Gastroesophageal sphincter (tissue), 4 donors: ENCODE measurements around the gene ARHGEF10L. TPM values are rescaled to one million over a fixed set of nuclear protein-coding genes. Genes with fewer than 3 reads are reported as not detected.

Source experiments
- ATAC-seq: fragments of 150-250 bp; one replicate; pipeline ENCODE4 v1.9.1; 2016; ENCODE audit warnings: mild to moderate bottlenecking, moderate library complexity
- H3K27ac ChIP-seq, 4 donors: fragments of 200-600 bp; sonication (generic) in 3 of 4; 1 replicate in 3 of 4; 2 replicates in 1 of 4; pipeline ENCODE4 v1.5.1; 2016 to 2019
- H3K27me3 ChIP-seq: fragments of 200-600 bp; sonication (generic); one replicate; pipeline ENCODE4 v1.5.1; 2019
- H3K36me3 ChIP-seq, 2 donors: fragments of 200-600 bp; sonication (generic); one replicate each; pipeline ENCODE4 v1.5.1; 2019; ENCODE audit warnings: control low read depth in 1 of 2
- H3K4me1 ChIP-seq, 3 donors: fragments of 200-600 bp; sonication (generic); 1 replicate in 2 of 3; 2 replicates in 1 of 3; pipeline ENCODE4 v1.5.1; 2016 to 2019; ENCODE audit warnings: control low read depth in 2 of 3
- H3K4me3 ChIP-seq, 2 donors: fragments of 200-600 bp; sonication (generic); one replicate each; pipeline ENCODE4 v1.5.1; 2019; ENCODE audit warnings: mild to moderate bottlenecking in 1 of 2, moderate library complexity in 1 of 2
- H3K9me3 ChIP-seq, 3 donors: fragments of 200-600 bp; sonication (generic); one replicate each; pipeline ENCODE4 v1.5.1; 2017 to 2019; ENCODE audit warnings: control low read depth in 2 of 3
- CTCF ChIP-seq, 4 experiments: fragments of 200-600 bp in 2 of 4; fragments of 450-650 bp in 2 of 4; sonication (generic) in 1 of 4; IDR thresholded peaks; one replicate each; pipeline ENCODE4 v1.5.1; 2017 to 2019; ENCODE audit warnings: antibody characterized with exemption in 4 of 4, mild to moderate bottlenecking in 2 of 4, moderate library complexity in 2 of 4
- EP300 ChIP-seq: sonication (generic); formaldehyde crosslinking; IDR thresholded peaks from one replicate; pipeline ENCODE4 v1.6.1; 2017; ENCODE audit warnings: antibody characterized with exemption, mild to moderate bottlenecking
- POLR2A ChIP-seq, 2 donors: fragments of 450-650 bp; IDR thresholded peaks; one replicate each; pipeline ENCODE4 v1.6.1; 2017; ENCODE audit warnings: antibody characterized with exemption in 2 of 2, mild to moderate bottlenecking in 2 of 2, moderate library complexity in 1 of 2
- POLR2AphosphoS5 ChIP-seq: sonication (generic); formaldehyde crosslinking; IDR thresholded peaks from one replicate; pipeline ENCODE4 v1.6.1; 2017; ENCODE audit warnings: antibody characterized with exemption
- WGBS, 2 donors: methylation state at CpG; one replicate each; pipeline ENCODE4 v1.1.5; 2018; ENCODE audit warnings: low coverage in 1 of 2; 5-methylcytosine and 5-hydroxymethylcytosine counted together
- total RNA-seq, 4 donors: library from RNA; depleted of rRNA; stranded (reverse); fragments of >200 nt; gene quantifications; one replicate each; pipeline ENCODE4 v1.1.0, GENCODE V29; 2016

Gene ARHGEF10L
- total RNA-seq, 4 donors from 2014 or later, result 50.9 to 97.0 (median 80.3) TPM

DNA sequence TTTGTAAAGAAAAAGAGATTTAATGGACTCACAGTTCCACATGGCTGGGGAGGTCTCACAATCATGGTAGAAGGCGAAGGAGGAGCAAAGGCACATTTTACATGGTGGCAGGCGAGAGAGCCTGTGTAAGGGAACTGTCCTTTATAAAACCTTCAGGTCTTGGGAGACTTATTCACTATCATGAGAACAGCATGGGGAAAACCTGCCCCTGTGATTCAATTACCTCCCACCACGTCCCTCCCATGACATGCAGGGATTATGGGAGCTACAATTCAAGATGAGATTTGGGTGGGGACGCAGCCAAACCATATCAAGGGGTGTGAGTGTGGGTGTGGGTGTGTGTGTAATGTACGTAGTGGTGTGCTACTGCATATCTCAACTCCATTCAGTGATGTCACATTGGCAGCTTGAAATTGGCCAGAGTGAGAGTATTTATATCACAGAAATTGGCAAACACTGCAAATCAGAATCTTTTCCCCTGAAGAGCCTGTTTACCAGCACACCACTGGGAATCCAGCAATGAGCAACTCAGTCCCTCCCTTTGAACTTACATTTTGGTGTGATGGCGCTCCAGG lies 5.4 kb downstream of the ARHGEF10L start:
- TF ChIP-seq POLR2A (IDR thresholded peaks at IDR 0.05) (no peak), CTCF (IDR thresholded peaks at IDR 0.05) (no peak), POLR2AphosphoS5 (no peak), EP300 (no peak)
- peak overlapping the region; percentile 40 to 99 (median 89) for H3K27ac ChIP-seq
- no peaks in the 10 kb centered on the region for H3K36me3 ChIP-seq
- H3K4me1 ChIP-seq, result peaks cover 7 to 95% (median 28%) of the 10 kb centered on the region in 3 donors
- H3K27me3 ChIP-seq, result no peaks in the 10 kb centered on the region
- WGBS, 2 donors, result 46 to 55% methylated on average over 4 to 6 of the region's 6 CpGs
- H3K4me3 ChIP-seq, result no peak overlapping the region
- no peak for ATAC-seq
- no peaks in the 10 kb centered on the region for H3K9me3 ChIP-seq

DNA sequence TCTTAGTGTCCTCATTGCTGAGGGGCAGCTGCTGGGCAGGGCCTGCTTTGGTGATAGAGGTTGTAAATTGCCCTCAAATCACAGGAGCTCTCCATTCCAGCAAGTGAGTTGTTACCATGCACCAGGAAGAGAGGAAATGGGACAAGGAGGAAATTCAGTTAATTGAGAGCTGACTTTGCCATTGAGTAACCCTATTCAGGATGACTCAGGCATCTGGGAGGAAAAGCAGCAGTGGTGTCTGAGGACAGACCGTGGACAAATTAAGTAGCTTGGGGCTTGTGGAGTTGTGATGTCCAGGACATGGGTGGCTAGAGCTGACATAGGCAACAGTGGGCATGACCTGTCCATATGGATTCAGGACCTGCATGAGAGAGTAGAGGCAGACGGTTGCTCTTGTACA lies 5.9 kb downstream of the ARHGEF10L start:
- peak overlapping the region; percentile 40 to 99 (median 89) for H3K27ac ChIP-seq
- no peak overlapping the region for H3K4me3 ChIP-seq
- peaks cover 7 to 99% (median 28%) of the 10 kb centered on the region in 3 donors for H3K4me1 ChIP-seq

GRCh38 chr1:17546946-17547670 lies 7.6 kb downstream of the ARHGEF10L start:
- 53 to 63% methylated on average over 5 to 6 of the region's 8 CpGs for WGBS, 2 donors
- Histone ChIP-seq H3K27ac (peak overlapping the region; percentile 19 to 99 (median 89)), H3K9me3 (no peaks in the 10 kb centered on the region)

More for the DNA sequence above, 5.9 kb downstream of the ARHGEF10L start:
- Histone ChIP-seq H3K36me3 (no peaks in the 10 kb centered on the region), H3K27me3 (no peaks in the 10 kb centered on the region), H3K9me3 (no peaks in the 10 kb centered on the region)
- peak; percentile 73 for ATAC-seq
- WGBS, 2 donors, result 27 to 71% methylated on average over 1 to 2 of the region's 2 CpGs
- TF ChIP-seq POLR2A (IDR thresholded peaks at IDR 0.05) (no peak), EP300 (no peak), CTCF (IDR thresholded peaks at IDR 0.05) (no peak), POLR2AphosphoS5 (peak; percentile 43)

DNA sequence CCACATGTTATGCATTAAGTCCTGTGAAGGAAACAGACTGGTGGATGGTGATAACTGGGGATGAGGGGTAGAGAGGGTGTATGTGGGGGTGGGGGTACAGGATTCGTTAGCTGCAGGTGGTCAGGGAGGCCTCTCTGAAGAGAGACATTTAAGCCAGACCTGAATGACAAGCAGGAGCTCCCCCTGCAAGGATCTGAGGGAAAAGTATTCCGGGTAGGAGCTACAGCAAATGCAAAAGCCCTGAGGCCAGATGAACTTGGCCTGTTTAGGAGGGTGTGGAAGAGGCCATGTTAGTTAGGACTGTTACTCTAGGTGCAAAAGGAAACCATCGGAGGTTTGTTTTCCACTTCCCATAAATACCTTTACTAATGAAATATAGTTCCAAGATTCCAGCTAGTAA lies 9.9 kb downstream of the ARHGEF10L start:
- Histone ChIP-seq H3K27me3 (no peaks in the 10 kb centered on the region), H3K4me1 (peaks cover 15 to 98% (median 39%) of the 10 kb centered on the region in 3 donors), H3K27ac (peak overlapping the region in 3 of 4 donors; percentile 48 to 97 (median 92)), H3K9me3 (no peaks in the 10 kb centered on the region), H3K4me3 (no peak overlapping the region), H3K36me3 (no peaks in the 10 kb centered on the region)
- 50 to 69% methylated on average over 2 to 3 of the region's 3 CpGs for WGBS, 2 donors
- TF ChIP-seq CTCF (IDR thresholded peaks at IDR 0.05) (no peak), POLR2A (IDR thresholded peaks at IDR 0.05) (no peak), EP300 (no peak), POLR2AphosphoS5 (no peak)
- no peak for ATAC-seq

More at GRCh38 chr1:17546946-17547670, 7.6 kb downstream of the ARHGEF10L start:
- no peaks in the 10 kb centered on the region for H3K36me3 ChIP-seq
- H3K27me3 ChIP-seq, result no peaks in the 10 kb centered on the region
- H3K4me1 ChIP-seq, result peaks cover 15 to 100% (median 38%) of the 10 kb centered on the region in 3 donors
- TF ChIP-seq POLR2A (IDR thresholded peaks at IDR 0.05), result no peak
- TF ChIP-seq POLR2AphosphoS5, result no peak
- no peak for TF ChIP-seq EP300
- no peak for TF ChIP-seq CTCF (IDR thresholded peaks at IDR 0.05)
- H3K4me3 ChIP-seq, result no peak overlapping the region
- no peak for ATAC-seq
